Adrenal gland (tissue), 5 donors: ENCODE results near the gene LARP4B.

Experiments used
- CTCF ChIP-seq, 6 experiments: fragments of 450-650 bp in 4 of 6; fragments of 200-600 bp in 2 of 6; sonication (generic) in 1 of 6; IDR thresholded peaks; 1 replicate in 5 of 6; 2 replicates in 1 of 6; pipeline versions ENCODE4 v1.5.1 to v1.8.0; 2016 to 2021; ENCODE audit warnings: antibody characterized with exemption in 6 of 6, mild to moderate bottlenecking in 2 of 6, moderate library complexity in 1 of 6
- POLR2A ChIP-seq, 2 donors: fragments of 450-650 bp; IDR thresholded peaks; one replicate each; pipeline ENCODE4 v1.6.1; 2017; ENCODE audit warnings: antibody characterized with exemption in 2 of 2, mild to moderate bottlenecking in 2 of 2, moderate library complexity in 1 of 2
- donor health status: DM: no; HTN: no; CAD: no.

DNA sequence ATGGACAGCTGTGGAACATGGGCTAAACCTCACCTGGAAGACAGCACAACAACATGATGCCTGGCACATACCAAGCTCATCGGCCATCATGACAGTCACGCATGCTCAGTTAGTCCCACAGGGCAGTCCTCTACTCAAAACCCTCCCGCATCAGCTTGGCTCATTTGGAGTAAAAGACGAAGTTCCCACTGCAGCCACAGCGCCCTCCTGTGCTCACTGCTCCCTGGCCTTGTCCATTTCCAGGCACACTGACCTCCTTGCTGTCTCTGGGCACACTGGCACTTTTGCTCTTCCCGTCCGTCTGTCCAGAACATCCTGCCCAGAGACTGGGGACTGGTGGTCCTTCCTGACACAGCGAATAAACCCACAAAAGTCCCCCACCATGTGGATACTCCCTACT lies 66.2 kb downstream of the LARP4B start:
- TF ChIP-seq POLR2A (IDR thresholded peaks at IDR 0.05) (no peak), CTCF (IDR thresholded peaks at IDR 0.05) (no peak)
